ENCODE results near the gene THEMIS.
"Not testable (repeated sequence)": the region's sequence is repeated elsewhere in the genome, so short reads cannot be mapped to it uniquely, and the experiment has no call there.

THEMIS gene

GRCh38 chr6:127794405-127794804 is 106.5 kb downstream of the THEMIS start:
- no peak for DNase-seq (ENCODE audit: low read depth)

- DNase-seq (ENCODE audit: low read depth): no peak
Measured at GRCh38 chr6:127793396-127793795, 107.5 kb downstream of the THEMIS start.

- DNase-seq (ENCODE audit: low read depth): no peak
Measured at GRCh38 chr6:127792616-127793015, 108.2 kb downstream of the THEMIS start.

GRCh38 chr6:127791779-127792528 is 108.9 kb downstream of the THEMIS start:
- DNase-seq (ENCODE audit: low read depth): no peak

- DNase-seq (ENCODE audit: low read depth): no peak
Measured at GRCh38 chr6:127790571-127790970, 110.3 kb downstream of the THEMIS start.

GRCh38 chr6:127786109-127786508 is 114.7 kb downstream of the THEMIS start:
- no peak for DNase-seq (ENCODE audit: low read depth)

- no peak for DNase-seq (ENCODE audit: low read depth)
Measured at GRCh38 chr6:127784468-127784867, 116.4 kb downstream of the THEMIS start.

- not testable (repeated sequence) for DNase-seq (ENCODE audit: low read depth)
Measured at GRCh38 chr6:127781636-127782272, 119.1 kb downstream of the THEMIS start.

- no peak for DNase-seq (ENCODE audit: low read depth)
Measured at GRCh38 chr6:127776320-127776719, 124.5 kb downstream of the THEMIS start.

- DNase-seq (ENCODE audit: low read depth): no peak
Measured at GRCh38 chr6:127775371-127775770, 125.5 kb downstream of the THEMIS start.

GRCh38 chr6:127768745-127769144 is 132.1 kb downstream of the THEMIS start:
- DNase-seq (ENCODE audit: low read depth): no peak

- no peak for DNase-seq (ENCODE audit: low read depth)
Measured at GRCh38 chr6:127768223-127768622, 132.6 kb downstream of the THEMIS start.

- no peak for DNase-seq (ENCODE audit: low read depth)
Measured at GRCh38 chr6:127765949-127766348, 134.9 kb downstream of the THEMIS start.

GRCh38 chr6:127762284-127762683 is 138.6 kb downstream of the THEMIS start:
- no peak for DNase-seq (ENCODE audit: low read depth)

- no peak for DNase-seq (ENCODE audit: low read depth)
Measured at GRCh38 chr6:127761084-127761483, 139.8 kb downstream of the THEMIS start.

- no peak for DNase-seq (ENCODE audit: low read depth)
Measured at GRCh38 chr6:127749095-127749494, 151.8 kb downstream of the THEMIS start.

GRCh38 chr6:127748290-127748689 is 152.6 kb downstream of the THEMIS start:
- DNase-seq (ENCODE audit: low read depth): no peak

- no peak for DNase-seq (ENCODE audit: low read depth)
Measured at GRCh38 chr6:127738423-127738822, 162.4 kb downstream of the THEMIS start.

GRCh38 chr6:127737768-127738167 is 163.1 kb downstream of the THEMIS start:
- DNase-seq (ENCODE audit: low read depth): no peak

GRCh38 chr6:127737009-127737486 is 163.8 kb downstream of the THEMIS start:
- DNase-seq (ENCODE audit: low read depth): peak; percentile 3

GRCh38 chr6:127732927-127733326 is 167.9 kb downstream of the THEMIS start:
- no peak for DNase-seq (ENCODE audit: low read depth)

- no peak for DNase-seq (ENCODE audit: low read depth)
Measured at GRCh38 chr6:127727260-127727953, 173.5 kb downstream of the THEMIS start.

GRCh38 chr6:127725821-127726220 is 175.0 kb downstream of the THEMIS start:
- DNase-seq (ENCODE audit: low read depth): no peak
